ENCODE results near the gene DEPDC5. TPM values are rescaled to one million over a fixed set of nuclear protein-coding genes. Genes with fewer than 3 reads are reported as not detected.
"Not testable (repeated sequence)": the region's sequence is repeated elsewhere in the genome, so short reads cannot be mapped to it uniquely, and the experiment has no call there.

Gene DEPDC5
- total RNA-seq, 1 experiment from 2014 or later = 10.0 TPM

DNA sequence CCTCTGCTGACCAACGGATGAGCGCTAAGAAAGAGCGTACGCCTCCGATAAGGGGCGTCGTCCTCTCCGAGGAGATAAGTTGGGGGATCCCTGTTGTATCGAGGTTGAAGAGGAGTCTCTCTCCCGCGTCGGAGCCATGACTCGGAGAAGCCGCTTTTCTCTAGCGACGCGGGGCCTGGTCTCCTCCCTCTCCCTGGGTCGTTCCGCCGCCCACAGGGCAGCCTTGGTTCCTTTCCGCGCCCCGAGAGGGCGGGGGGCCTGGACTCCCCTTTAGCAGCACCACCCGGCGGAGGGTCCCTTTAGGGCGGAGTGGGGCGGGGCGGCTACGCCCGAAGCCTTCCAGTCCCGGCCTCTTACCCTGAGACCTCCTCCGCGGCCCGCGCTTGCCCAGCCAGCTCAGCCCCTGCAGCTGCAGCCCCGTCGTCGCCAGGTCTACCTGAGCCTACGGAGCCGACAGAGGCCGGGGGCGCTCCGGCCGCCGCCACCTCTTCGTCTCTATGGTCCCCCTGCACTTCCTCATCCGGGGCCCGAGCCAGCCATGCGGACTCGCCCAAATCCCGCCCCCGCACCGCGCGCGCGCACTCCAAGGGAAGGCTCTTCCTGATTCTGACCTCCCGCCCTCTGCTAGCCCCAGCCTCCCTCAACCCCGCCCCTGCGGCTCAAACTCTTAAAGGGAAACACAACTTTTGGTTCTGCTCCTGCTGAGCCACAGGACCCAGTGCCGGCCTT is 4.0 kb upstream of the DEPDC5 start, which contains the start of gene PRR14L:
Gene PRR14L (minus strand): TSS at position 497 of the 729 bp plus-strand sequence. CDS start 11,272 bp downstream, outside the sequence.
- peak; percentile 90 for DNase-seq (ENCODE audit: low spot score)

DNA sequence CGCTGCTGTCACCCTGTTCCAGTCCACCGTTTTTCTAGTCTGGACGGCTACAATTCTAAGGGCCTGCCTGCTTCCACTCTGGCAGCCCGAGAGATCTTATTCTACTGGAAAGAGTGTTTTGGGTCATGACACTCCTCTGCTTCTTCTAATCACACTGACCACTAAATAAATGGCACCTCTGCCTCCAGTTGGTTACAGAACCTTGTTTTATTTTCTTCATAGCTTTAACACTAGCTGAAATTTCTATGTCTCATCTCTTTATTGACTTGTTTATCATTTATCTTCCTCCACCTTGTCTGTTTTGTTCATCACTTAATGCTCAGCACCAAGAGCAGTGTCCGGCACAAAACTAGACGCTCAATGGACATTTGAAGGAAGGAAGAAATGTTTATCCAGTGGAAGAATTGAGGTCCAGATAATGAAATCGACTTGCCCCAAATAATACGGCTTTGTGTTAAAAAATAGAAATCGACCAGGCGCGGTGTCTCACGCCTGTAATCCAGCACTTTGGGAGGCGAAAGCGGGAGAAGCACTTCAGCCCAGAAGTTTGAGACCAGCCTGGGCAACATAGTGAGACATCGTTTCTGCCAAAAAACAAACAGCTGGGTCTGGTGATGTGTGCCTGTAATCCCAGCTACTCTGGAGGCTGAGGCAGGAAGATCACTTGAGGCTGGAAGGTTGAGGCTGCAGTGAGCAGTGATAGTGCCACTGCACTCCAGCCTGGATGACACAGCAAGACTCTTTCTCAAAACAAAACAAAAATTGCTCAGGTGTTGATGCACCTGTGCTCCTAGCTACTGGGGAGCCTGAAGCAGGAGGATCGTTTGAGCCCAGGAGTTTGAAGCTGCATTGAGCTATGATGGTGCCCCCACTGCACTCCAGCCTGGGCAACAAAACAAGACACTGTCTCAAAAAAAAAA is 3.2 kb upstream of the DEPDC5 start:
- no peak for DNase-seq (ENCODE audit: low spot score)

DNA sequence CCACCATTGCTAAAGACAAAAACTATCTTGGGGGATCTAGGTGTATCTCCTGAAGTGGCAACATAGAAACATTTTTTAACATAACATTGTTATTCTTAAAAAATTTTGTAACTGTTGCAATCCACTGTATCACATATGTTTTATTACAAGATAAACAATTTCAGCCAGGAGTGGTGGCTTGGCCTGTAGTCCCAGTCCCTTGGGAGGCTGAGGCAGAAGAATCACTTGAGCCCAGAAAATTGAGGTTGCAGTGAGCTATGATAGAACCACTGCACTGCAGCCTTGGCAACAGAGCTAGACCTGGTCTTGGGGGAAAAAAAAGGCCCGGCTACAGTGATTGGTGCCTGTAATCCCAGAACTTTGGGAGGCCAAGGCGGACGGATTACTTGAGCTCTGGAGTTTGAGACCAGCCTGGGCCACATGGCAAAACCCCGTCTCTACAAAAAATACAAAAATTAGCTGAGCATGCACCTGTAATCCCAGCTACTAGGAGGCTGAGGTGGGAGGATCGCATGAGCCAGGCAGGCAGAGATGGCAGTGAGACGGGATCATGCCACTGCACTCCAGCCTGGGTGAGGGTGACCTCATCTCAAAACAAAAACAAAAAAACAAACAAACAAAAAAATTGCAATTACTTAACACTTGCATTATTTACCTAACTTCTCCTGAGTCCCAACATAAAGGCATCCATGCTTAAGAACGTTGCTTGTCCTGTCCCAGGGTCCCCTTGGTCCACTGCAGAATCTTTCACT is 1.5 kb upstream of the DEPDC5 start:
- DNase-seq (ENCODE audit: low spot score) = no peak

DNA sequence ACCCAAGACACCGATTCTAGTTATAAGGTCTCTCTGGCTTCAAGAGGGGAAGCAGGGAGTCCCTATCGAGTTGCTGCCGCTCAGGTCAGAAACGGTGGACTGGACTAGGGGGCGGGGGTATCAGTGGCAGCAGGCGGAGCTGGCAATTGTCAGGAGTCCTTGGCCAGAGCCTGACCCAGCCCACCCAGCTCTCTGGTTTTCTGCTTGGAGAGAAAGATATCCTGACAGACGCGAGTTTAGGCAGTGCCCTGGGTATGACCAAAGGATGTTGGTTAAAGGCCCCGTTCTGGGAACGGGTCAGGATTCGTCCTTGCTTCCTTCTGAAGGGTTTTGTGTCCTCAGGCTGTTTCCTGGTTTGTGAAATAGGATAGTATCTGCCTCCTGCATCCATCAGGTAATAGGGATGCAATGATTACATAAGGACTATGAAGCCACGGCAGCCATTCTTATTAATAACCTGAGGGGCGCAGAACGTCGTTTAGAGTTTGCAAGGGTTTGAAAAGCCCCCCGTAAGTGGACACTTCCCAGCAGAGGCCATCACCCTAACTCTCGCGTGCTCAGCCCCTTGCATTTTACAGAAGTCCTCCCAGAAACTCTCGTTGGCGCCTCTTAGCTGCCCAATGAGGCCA is 700 bp upstream of the DEPDC5 start:
- DNase-seq (ENCODE audit: low spot score) = no peak

DNA sequence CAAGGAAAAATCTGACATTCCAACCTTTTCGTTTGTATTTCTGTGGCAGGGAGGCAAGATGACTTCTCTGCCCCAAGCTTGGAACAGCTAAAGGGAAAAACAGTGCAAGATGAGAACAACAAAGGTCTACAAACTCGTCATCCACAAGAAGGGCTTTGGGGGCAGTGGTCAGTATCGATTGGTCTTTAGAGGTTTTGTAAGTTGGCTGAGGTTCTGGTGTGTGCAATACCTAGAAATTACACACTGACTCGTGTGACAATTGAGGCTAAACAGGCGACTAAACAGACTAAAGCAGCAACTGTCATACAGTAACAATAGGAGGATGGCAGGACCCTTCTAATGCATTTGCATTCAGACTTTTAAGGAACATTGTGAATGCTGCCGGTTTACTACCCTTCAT is 994 bp downstream of the DEPDC5 start:
- no peak for DNase-seq (ENCODE audit: low spot score)

DNA sequence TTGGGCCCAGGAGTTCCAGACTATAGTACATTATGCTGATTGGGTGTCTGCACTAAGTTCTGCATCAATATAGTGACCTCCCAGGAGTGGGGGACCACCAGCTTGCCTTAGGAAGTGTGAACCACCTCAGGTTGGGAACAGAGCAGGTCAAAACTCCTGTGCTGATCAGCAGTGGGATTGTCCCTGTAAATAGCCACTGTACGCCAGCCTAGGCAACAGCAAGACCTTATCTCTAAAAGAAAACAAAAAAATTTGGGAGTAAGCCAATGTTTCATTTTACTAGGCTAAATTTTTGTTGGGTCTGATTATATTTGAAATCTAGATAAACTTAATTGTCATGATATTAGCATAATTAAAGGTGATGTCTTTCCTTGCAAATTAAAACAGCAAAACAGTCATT is 3.4 kb downstream of the DEPDC5 start:
- DNase-seq (ENCODE audit: low spot score) = no peak

DNA sequence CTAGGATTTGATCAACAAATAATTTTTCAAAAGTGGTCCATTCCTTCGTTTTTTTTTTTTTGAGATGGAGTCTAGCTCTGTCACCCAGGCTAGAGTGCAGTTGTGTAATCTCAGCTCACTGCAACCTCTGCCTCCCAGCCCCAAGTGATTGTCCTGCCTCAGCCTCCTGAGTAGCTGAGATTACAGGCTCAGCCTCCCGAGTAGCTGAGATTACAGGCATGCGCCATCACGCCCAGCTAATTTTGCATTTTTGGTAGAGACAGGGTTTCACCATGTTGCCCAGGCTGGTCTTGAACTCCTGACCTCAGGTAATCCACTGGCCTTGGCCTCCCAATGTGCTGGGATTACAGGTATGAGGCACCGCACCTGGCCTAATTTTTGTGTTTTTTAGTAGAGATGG is 5.0 kb downstream of the DEPDC5 start:
- not testable (repeated sequence) for DNase-seq (ENCODE audit: low spot score)

DNA sequence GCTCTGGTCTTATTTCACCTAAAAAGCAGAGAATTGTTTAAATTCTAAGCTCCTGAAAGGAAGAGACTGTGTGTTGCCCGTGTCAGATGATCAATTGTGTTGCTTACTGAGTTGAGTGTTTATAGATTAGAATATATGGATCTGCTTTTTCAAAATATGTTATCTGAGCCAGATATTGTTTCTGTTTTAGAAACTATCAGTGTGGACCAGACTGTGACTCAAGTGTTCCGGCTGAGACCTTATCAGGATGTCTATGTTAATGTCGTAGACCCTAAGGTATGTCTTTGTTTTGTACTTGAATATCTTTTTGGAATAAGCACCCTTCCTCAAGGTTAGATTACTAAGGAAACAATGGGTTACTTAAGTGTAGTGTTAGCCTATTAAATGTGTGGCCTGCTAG is 11.0 kb downstream of the DEPDC5 start:
- no peak for DNase-seq (ENCODE audit: low spot score)

DNA sequence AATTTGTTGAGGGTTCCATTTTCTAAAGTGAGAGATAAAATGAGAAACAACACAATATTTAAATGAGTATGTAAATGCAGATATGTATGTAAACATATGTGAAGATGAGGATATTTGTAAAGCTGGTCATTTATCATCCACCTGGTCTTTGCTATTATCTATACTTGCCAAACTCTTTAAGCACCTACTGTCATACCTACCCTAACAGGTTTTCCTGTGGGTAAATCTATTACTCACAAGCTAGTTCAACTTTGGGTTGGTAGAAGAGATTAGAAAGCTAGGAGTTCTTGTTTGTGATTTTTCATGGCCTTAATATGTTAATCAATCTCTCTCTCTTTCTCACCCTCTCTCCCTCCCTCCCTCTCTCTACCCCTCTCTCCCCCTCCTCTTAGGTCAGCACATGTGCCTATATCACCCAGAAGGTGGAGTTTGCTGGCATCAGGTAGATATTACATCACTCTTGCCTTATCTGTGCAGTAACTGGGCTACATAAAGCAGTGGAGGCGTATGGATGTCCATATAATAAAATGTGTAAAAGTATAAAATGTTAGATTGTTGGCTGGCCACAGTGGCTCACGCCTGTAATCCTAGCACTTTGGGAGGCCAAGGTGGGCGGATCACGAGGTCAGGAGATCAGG is 14.7 kb downstream of the DEPDC5 start:
- DNase-seq (ENCODE audit: low spot score) = no peak

DNA sequence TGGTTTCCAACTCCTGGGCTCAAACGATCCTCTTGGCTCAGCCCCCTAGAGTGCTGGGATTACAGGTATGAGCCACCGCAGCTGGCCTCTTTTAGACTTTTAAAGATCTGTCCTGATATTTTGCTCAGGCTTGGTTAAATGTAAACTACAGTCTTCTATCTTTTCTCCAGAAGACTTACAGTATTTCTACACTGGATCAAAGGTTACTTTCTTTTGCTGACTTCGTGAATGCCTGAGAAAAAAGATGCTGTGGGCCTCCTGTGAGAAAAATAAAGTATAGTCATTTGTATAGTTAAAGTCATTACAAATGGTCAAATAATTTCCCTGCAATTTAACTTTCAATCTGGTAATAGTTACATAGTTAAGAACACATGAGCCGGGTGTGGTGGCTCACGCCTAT is 19.6 kb downstream of the DEPDC5 start:
- no peak for DNase-seq (ENCODE audit: low spot score)

DNA sequence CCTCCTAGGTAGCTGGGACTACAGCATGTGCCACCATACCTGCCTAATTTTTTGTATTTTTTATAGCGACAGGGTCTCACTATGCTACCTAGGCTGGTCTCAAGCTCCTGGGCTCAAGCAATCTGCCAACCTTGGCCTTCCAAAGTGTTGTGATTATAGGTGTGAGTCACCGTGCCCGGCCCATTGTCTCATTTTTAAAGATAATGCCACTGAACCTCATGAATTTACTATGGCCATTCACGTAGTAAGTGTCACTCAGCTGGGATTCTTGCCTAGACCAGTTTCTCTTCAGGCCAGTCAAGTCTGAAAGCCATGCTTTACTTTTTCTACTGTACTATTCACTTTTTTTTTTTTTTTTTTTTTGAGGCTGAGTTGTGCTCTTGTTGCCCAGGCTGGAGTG is 22.4 kb downstream of the DEPDC5 start:
- no peak for DNase-seq (ENCODE audit: low spot score)

DNA sequence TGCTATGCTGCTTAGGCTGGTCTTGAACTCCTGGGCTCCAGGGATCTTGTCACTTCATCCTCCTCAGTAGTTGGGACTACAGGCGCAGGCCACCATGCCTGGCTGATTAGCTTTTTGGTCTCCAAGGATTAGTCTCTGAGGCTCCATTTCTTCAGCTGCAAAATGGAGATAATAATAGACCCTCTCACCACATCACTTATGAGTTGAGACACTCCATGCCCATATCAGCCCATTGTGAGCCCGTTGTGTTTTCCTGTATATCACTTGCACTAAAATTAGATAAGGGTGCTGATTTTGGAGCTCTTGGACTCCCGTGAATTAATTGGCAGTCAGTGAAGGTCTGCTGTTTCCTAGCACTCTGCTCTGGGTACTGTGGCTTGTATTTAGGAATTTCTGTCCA is 36.0 kb downstream of the DEPDC5 start:
- no peak for DNase-seq (ENCODE audit: low spot score)

DNA sequence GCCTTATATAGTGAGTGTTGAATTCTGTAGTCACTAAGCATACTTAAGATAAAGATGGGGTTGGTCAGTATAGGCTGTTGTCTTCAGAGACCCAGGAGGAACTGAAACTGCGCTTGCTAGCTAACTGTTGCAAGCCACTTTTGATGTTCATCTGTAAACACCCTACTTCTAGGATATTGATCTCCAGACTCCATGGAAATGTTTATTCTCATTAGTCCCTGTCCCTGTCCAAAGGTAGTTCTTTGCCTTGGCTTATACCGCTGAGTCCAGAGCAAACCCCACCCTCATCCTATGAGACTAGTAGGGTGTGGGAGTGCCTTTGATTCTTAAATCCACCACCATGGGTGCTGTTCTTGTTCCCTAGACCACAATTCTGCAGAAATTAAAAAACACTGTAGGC is 36.4 kb downstream of the DEPDC5 start:
- no peak for DNase-seq (ENCODE audit: low spot score)

DNA sequence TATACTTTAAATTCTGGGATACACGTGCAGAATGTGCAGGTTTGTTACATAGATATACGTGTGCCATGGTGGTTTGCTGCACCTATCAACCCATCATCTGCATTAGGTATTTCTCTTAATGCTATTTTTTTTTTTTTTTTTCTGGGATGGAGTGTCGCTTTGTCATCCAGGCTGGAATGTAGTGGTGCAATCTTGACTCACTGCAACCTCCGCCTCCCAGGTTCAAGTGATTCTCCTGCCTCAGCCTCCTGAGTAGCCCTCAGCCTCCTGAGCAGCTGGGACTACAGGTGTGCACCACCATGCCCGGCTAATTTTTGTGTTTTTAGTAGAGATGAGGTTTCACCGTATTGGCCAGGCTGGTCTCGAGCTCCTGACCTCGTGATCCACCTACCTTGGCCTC is 45.5 kb downstream of the DEPDC5 start:
- not testable (repeated sequence) for DNase-seq (ENCODE audit: low spot score)

DNA sequence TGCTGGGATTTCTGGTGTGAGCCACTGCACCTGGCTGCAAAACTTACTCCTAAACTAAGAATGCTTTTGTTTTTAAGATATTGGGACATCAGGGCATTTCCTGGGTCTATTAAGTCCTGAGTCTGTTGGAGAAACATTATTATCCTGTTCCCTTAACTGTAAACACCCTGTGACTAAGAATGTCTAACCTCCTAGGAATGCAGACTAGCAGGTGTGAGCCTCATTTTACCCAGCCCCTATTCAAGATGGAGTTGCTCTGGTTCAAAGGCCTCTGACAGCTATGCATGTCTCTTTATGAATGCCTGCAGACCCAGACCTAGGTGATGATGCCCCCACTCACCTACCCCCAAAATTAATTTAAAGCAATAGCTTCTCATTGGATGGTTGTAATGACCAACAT is 46.2 kb downstream of the DEPDC5 start:
- peak; percentile 9 for DNase-seq (ENCODE audit: low spot score)

DNA sequence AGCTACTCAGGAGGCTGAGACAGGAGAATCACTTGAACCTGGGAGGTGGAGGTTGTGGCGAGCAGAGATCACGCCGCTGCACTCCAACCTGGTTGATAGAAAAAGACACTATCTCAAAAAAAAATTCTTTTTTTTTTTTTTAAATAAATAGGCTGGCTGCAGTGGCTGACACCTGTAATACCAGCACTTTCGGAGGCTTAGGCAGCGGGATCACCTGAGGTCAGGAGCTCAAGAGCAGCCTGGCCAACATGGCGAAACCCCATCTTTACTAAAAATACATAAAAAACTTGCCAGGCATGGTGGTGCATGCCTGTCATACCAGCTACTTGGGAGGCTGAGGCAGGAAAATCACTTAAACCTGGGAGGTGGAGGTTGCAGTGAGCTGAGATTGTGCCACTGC is 47.0 kb downstream of the DEPDC5 start:
- DNase-seq (ENCODE audit: low spot score) = not testable (repeated sequence)

DNA sequence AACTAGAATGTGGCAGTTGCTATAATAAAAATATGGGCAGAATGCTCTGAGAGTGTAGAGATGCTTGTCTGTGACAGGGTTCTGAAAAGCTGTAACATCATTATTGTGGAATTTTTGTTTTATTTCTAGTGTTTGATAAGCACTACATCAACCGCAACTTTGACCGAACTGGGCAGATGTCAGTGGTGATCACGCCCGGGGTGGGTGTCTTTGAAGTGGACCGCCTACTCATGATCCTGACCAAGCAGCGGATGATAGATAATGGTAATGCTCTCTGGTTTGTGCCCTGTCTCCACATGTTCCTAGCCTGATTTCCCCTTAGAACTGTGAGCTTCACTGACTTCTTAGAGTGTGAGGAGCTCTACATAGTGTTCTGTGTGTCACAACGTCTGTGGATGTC is 48.8 kb downstream of the DEPDC5 start:
- no peak for DNase-seq (ENCODE audit: low spot score)

DNA sequence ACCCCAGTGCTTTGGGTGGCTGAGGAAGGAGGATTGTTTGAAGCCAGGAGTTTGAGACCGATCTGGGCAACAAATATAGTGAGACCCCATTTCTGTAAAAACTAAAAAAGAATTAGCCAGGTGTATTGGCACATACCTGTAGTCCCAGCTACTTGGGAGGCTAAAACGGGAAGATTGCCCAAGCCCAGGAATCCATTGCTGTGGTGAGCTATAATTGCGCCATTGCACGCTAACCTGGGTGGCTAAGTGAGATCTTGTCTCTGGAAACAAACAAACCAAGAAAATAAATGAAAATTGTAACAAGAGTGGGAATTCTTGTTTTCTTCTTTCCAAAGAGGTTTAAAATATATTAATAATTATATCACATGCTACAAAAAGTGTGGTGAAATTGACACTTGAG is 52.9 kb downstream of the DEPDC5 start:
- DNase-seq (ENCODE audit: low spot score) = no peak

DNA sequence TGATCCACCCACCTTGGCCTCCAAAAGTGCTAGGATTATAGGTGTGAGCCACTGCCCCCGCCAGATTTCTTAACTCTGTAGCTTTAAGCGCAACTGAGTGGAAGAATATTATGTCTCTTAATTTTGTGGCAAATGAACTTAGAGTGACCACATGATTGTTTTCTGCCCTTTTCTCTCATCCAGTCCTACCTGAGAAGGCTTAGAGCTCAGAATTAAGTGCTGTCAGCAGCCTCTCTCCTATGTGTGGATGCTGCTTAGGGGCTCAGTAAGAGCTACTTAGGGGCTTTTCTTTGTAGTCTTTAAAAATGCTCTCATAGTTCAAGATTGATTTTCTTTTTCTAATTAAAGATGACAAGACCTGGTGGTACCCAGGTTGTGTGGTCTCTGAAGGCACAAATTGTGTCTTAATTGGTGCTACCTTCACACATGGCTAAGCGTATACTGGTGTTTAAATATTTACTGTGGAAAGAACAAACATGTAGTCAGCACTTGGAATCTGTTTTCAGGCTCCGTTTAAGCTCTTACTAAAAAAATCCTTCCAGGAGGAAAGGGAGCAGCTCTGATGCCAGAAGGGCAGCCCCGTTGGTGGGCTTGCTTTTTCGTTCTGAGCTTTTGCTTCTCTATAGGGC is 59.3 kb downstream of the DEPDC5 start:
- no peak for DNase-seq (ENCODE audit: low spot score)

DNA sequence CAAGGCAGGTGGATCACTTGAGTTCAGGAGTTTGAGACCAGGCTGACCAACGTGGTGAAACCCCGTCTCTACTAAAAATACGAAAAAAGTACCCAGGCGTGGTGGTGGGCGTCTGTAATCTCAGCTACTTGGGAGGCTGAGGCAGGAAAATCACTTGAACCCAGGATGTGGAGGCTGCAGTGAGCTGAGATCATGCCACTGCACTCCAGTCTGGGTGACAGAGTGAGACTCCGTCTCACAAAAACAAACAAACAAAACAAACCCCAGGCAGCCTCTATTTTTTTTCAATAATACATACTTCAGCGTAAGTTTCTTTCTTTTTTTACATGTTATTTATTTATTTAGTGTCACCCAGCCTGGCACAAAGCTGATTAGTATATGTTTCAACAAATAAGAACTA is 60.1 kb downstream of the DEPDC5 start:
- not testable (repeated sequence) for DNase-seq (ENCODE audit: low spot score)

DNA sequence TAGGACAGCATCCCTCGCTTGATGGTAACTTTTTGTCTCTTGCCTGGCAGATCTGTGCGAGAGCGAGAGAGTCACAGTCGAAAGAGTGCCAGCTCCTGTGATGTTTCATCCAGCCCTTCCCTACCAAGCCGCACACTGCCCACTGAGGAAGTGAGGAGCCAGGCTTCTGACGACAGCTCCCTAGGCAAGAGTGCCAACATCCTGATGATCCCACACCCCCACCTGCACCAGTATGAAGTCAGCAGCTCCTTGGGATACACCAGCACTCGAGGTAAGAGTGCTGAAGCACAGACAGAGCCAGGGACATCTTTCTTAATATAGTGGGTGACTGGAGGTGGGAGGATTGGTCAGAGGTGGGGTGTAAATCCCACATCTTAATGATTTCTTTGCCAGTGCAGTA is 61.1 kb downstream of the DEPDC5 start:
- no peak for DNase-seq (ENCODE audit: low spot score)
